Naive thymus-derived CD8-positive, alpha-beta T cell (primary cell): ENCODE measurements around the gene PCK2. TPM values are rescaled to one million over a fixed set of nuclear protein-coding genes. Genes with fewer than 3 reads are reported as not detected.
A peak's percentile ranks its signal among the peaks of the same experiment; 100 is the strongest.
"Not testable (repeated sequence)": the region's sequence is repeated elsewhere in the genome, so short reads cannot be mapped to it uniquely, and the experiment has no call there.

Experiments used
- ATAC-seq, 2 donors: fragments of 150-1000 bp; cut with Tn5 transposase in 1 of 2; sonication (Bioruptor Pico), chemical (Tn5 transposase) in 1 of 2; 1 replicate in 1 of 2; 2 replicates in 1 of 2; pipeline ENCODE4 v1.10.0; 2021; ENCODE audit warnings: mild to moderate bottlenecking in 2 of 2, moderate library complexity in 2 of 2
- POLR2A ChIA-PET: fragments of 350-600 bp; sonication (Branson Sonifier 250); formaldehyde crosslinking; loops from one replicate; lab custom pipeline; 2021; ENCODE audit warnings: antibody characterized with exemption; lab: Charles Lee
- DNase-seq, 10 donors: peaks; one replicate each; pipeline versions ENCODE4 v3.0.0 to v3.0.0-alpha.2; 2020 to 2022
- H3K27ac Mint-ChIP-seq, 10 donors: one replicate each; pipeline ENCODE4 v1.8.0; 2020 to 2022; ENCODE audit warnings: mild to moderate bottlenecking in 10 of 10, mixed read lengths in 10 of 10, moderate library complexity in 4 of 10, inconsistent platforms in 1 of 10
- H3K27me3 Mint-ChIP-seq, 5 donors: one replicate each; pipeline ENCODE4 v1.8.0; 2021 to 2022; ENCODE audit warnings: mixed read lengths in 5 of 5
- H3K36me3 Mint-ChIP-seq, 3 donors: one replicate each; pipeline ENCODE4 v1.8.0; 2020 to 2022; ENCODE audit warnings: mixed read lengths in 3 of 3, mild to moderate bottlenecking in 2 of 3, inconsistent platforms in 1 of 3
- H3K4me1 Mint-ChIP-seq, 4 donors: one replicate each; pipeline ENCODE4 v1.8.0; 2021 to 2022; ENCODE audit warnings: mixed read lengths in 4 of 4
- H3K4me3 Mint-ChIP-seq, 10 donors: one replicate each; pipeline ENCODE4 v1.8.0; 2020 to 2022; ENCODE audit warnings: mild to moderate bottlenecking in 10 of 10, mixed read lengths in 10 of 10, moderate library complexity in 6 of 10, inconsistent platforms in 1 of 10
- H3K9me3 Mint-ChIP-seq, 9 donors: one replicate each; pipeline ENCODE4 v1.8.0; 2020 to 2022; ENCODE audit warnings: mixed read lengths in 9 of 9, mild to moderate bottlenecking in 3 of 9, inconsistent platforms in 1 of 9, moderate library complexity in 1 of 9
- polyA plus RNA-seq, 3 donors: library from polyadenylated mRNA; unstranded; fragments of 300-500 nt; fragmentation: Illumina TruSeq; gene quantifications; one replicate each; pipeline ENCODE4 v1.2.3, GENCODE V29; 2021
- total RNA-seq, 8 experiments: library from RNA in 2 of 8; stranded (reverse) in 2 of 8; gene quantifications; one replicate each; pipeline ENCODE4 v1.2.3 and lab custom pipeline; 2021 to 2026

PCK2 gene
- 10 to 100 TPM; 16.5 to 17.4 TPM for total RNA-seq
- polyA plus RNA-seq = 10 to 100 TPM in 2 of 3 donors, 1 to 10 TPM in 1; 8.6 to 11.6 (median 11.3) TPM
- total RNA-seq (lab: John Stamatoyannopoulos, UW) = 7.9 to 86.3 (median 13.7) reads per million in 6 experiments

DNA sequence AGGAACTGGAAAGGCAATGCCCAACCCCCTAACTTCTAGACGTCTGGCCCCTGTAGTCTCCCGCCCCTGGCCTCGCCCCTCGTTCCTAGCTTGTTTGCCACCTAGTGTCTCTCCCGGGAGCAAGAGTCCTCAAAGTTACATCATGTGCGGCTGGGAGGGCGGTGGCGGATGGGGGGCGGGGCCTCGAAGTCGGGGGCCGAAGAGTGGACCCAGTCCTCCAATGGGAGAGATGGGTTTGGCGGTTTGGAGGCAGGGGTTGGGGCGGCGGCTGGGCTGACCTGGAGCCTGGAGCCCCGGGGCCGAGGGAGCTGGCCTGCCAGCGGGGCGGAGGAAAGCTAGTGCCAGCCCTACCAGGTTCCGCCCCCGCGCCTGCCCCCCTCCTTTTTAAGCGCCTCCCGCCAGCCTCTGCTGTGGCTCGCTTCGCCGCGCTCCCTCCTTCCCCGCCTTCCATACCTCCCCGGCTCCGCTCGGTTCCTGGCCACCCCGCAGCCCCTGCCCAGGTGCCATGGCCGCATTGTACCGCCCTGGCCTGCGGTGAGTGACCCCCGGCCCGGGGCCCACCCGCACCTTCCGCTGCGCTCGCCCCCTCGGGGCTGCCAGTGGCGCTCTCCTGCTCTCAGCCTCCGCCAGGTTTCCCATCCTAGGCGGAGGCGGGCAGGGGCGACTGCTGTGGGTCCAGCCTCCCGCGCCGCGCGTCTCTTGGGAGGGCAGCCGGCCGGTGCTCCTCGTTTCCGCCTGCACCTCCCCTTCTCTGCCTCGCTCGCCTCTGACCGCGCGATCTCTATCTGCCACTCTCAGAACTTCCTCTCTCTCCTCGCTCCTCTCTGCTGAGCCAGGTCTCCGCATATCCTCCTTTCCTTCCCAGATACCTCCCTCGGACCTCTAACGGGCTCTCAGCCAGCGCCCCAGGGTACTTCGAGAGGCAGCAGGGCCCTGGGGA lies at the start of gene PCK2:
PCK2 (plus strand) TSS at position 411 of the 940 bp plus-strand sequence; CDS start at position 506, 95 bp downstream.
- peak within 1 kb of the TSS; percentile 93 to 99 (median 97) for H3K27ac Mint-ChIP-seq
- H3K4me3 Mint-ChIP-seq = peak within 1 kb of the TSS; percentile 95 to 99 (median 98)
- POLR2A ChIA-PET = interaction anchor here (0.6 to 6.1 kb wide), 21 partner anchors 11 to 336 kb away, joined by 3 to 50 read pairs (median 4); partner anchors contain the start of genes CARMIL3, DCAF11, IRF9 and KHNYN
- H3K4me1 Mint-ChIP-seq = peaks cover 29 to 40% (median 34%) of the 10 kb centered on the region in 4 donors
- H3K36me3 Mint-ChIP-seq = peaks cover 0 to 9% (median 0%) of the 10 kb centered on the region in 3 donors
- no peaks in the 10 kb centered on the region for H3K9me3 Mint-ChIP-seq
- DNase-seq (peak; percentile 40 to 78 (median 62)), ATAC-seq (peak; percentile 78 to 83)
- no peaks in the 10 kb centered on the region for H3K27me3 Mint-ChIP-seq

DNA sequence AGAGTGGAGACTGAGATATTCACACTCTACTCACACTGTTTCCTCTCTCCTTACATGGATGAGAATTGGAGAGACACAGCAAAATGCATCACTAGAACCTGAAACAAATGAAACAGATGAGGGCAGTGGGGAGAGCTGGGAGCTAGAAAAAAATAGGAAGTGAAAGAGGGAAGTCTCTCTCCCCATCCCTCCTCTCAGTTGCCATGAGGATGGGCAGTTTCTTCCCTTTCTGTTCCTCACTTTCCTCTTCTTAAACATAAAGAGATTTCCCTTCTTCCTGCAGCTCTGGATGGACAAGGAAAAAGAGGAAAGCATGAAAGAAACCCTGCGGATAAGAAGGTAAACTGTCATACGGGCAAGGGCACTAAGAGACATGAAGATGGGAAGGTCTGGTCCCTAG lies 45.1 kb upstream of the PCK2 start:
- POLR2A ChIA-PET, DNase-seq, H3K36me3 Mint-ChIP-seq, H3K9me3 Mint-ChIP-seq, ATAC-seq, H3K27ac Mint-ChIP-seq, H3K4me3 Mint-ChIP-seq: not testable (repeated sequence)
- Mint-ChIP-seq H3K27me3 (peaks cover 11 to 15% (median 15%) of the 10 kb centered on the region in 5 donors), H3K4me1 (peaks cover 9 to 43% (median 37%) of the 10 kb centered on the region in 4 donors)

DNA sequence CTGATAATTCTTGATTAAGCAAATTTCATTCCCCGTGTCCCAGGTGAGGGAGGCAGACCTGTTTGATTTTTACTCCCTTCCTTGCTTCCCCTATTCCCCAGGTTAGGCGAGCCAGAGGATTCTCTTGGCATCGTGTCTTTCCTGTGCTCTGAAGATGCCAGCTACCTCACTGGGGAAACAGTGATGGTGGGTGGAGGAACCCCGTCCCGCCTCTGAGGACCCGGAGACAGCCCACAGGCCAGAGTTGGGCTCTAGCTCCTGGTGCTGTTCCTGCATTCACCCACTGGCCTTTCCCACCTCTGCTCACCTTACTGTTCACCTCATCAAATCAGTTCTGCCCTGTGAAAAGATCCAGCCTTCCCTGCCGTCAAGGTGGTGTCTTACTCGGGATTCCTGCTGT lies 43.4 kb upstream of the PCK2 start:
- H3K9me3 Mint-ChIP-seq, ATAC-seq, H3K36me3 Mint-ChIP-seq, DNase-seq: not testable (repeated sequence)
- Mint-ChIP-seq H3K27me3 (peaks cover 12 to 31% (median 15%) of the 10 kb centered on the region in 5 donors), H3K4me3 (peak overlapping the region; percentile 73 to 90 (median 84)), H3K4me1 (peaks cover 9 to 34% (median 25%) of the 10 kb centered on the region in 4 donors), H3K27ac (peak overlapping the region in 4 of 10 donors; percentile 31 to 82 (median 48))
- POLR2A ChIA-PET = interaction anchor here (1.5 to 2.8 kb wide), 2 partner anchors 30 to 64 kb away, joined by 8 to 10 read pairs; partner anchors contain the start of genes DCAF11 and NRL

DNA sequence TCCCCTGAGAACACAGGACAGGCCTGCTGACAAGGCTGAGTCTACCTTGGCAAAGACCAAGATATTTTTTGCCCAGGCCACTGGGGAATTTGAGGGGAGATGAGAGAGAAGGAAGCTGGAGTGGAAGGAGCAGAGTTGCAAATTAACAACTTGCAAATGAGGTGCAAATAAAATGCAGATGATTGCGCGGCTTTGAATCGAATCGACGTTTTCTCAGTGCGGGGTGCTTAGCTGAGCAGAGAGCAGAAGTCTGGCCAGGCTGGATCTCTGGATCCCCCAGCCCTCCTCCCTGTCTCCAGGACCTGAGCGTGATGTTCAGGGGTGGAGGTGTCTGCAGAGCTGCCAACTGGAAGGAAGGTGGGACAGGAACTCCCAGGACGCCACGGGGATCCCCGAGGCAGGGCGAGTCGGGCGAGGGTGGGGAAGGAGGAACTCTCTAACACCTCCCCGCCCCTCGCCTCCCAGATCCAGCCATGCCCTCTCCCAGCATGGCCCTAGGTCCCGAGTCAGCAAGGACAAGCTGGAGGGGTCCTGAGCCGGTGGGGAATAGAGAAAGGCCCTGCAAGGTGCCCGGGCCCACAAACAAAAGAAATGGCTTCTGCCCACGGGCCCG lies 42.8 kb upstream of the PCK2 start:
- H3K36me3 Mint-ChIP-seq = no peaks in the 10 kb centered on the region
- H3K27ac Mint-ChIP-seq = peak overlapping the region in 8 of 10 donors; percentile 7 to 89 (median 48)
- peak overlapping the region; percentile 73 to 90 (median 84) for H3K4me3 Mint-ChIP-seq
- peaks cover 12 to 31% (median 15%) of the 10 kb centered on the region in 5 donors for H3K27me3 Mint-ChIP-seq
- peaks cover 9 to 33% (median 21%) of the 10 kb centered on the region in 4 donors for H3K4me1 Mint-ChIP-seq
- ATAC-seq (peak in 1 of 2 donors; percentile 13), DNase-seq (peak in 3 of 10 donors; percentile 3 to 17 (median 7))
- POLR2A ChIA-PET = interaction anchor here (0.6 to 2.8 kb wide), 6 partner anchors 30 to 1040 kb away, joined by 3 to 10 read pairs (median 6); partner anchors contain the start of genes DCAF11, IPO4, NRL and PCK2
- H3K9me3 Mint-ChIP-seq = no peaks in the 10 kb centered on the region

DNA sequence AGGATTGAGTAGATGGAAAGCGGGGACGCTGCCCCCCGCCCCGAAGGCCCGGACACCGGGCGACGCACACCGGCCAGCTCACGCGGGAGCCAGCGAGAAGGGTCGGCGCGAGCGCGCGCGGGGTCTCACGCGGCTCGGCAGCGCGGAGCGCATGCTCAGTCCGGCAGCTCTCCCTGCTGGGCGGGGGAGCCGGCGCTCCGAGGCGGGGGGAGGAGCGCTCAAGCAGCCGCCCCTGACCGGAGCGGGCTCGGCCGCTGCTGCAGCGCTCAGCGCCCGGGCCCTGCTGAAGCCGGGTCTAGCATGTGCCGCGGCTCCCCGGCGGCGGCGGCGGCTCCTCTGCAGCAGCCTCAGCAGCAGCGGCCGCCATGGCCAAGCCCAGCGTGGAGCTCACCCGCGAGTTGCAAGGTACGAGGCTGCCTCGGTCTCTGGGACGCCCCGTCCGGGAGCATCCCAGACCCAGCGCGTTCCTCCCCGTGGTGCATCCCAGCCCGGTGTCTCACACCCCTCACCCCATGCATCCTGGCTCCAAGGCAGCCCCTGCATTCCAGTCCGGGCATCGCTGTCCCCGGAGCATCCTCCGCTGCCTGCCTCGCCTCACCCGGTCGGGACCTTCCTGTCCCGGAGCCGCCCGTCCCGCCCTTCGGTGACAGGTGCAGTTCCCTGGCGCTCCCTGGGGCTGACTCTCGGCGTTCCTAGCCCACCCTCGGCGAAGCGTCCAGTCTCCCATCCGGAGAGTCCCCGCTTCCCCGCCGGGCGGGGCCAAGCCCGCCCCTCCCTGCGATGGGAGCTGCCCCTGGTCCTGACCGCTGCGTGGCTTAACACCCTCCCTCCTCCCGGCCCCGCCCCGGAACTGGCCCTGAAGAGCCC lies 42.1 kb upstream of the PCK2 start, which contains the start of gene CARMIL3:
CARMIL3 (plus strand) TSS at position 221 of the 867 bp plus-strand sequence; CDS start at position 366, 145 bp downstream.
- POLR2A ChIA-PET = interaction anchor here (0.6 to 2.8 kb wide), 7 partner anchors 29 to 1041 kb away, joined by 3 to 10 read pairs (median 8); partner anchors contain the start of genes DCAF11, IPO4, NRL and PCK2
- DNase-seq (peak in 9 of 10 donors; percentile 27 to 66 (median 55)), ATAC-seq (peak; percentile 79 to 89)
- Mint-ChIP-seq H3K27ac (peak within 1 kb of the TSS in 9 of 10 donors; percentile 7 to 89 (median 56)), H3K4me1 (peaks cover 9 to 33% (median 18%) of the 10 kb centered on the region in 4 donors), H3K4me3 (peak within 1 kb of the TSS; percentile 73 to 90 (median 85)), H3K9me3 (no peaks in the 10 kb centered on the region), H3K27me3 (peaks cover 11 to 31% (median 15%) of the 10 kb centered on the region in 5 donors), H3K36me3 (no peaks in the 10 kb centered on the region)

DNA sequence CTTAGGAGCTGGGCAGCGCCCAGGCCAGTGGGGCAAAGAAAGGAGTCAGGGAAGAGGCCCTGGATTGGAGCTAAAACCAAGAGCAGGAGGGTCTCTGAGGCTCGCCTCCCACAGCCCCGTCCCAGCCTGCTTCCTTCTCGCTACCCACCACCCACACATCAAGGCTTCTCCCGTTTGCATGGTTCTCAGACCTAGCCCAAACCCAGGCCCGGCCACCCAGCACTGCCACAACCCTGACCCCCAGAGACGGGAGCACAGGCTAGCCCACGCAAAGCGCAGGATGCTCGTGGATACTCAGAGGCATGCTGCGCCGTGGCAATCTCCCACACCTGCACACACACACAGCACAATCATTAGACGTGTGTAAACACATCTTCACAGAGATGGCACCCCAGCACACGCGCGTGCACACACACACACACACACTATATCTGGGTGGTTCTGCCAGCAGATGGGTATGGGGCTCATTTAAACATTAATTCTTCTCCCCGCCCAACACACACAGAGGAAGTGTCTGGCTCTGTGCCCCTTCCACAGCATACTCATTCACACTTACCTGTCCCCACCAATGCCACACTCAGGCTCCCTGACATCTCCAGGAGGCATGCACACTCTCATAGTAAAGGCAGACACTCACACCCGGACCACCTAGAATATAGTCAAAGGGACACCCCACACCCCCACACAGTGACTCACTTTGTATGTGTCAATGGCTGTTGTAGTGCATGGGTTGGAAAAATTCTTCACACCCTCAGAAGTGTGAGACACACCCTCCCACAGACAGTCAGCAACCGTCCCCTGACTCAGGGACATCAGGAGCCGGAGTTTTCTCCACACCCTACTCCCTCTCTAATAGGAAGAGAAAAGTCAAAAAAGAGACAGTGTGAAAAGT lies 41.2 kb upstream of the PCK2 start:
- ATAC-seq (no peak), DNase-seq (no peak)
- Mint-ChIP-seq H3K4me3 (peak overlapping the region; percentile 65 to 89 (median 80)), H3K36me3 (no peaks in the 10 kb centered on the region), H3K4me1 (peaks cover 9 to 33% (median 18%) of the 10 kb centered on the region in 4 donors), H3K27ac (peak overlapping the region in 6 of 10 donors; percentile 14 to 77 (median 34)), H3K27me3 (peaks cover 11 to 31% (median 15%) of the 10 kb centered on the region in 5 donors), H3K9me3 (no peaks in the 10 kb centered on the region)
- POLR2A ChIA-PET = interaction anchor here (0.8 to 1.7 kb wide), 3 partner anchors 28 to 56 kb away, joined by 4 to 10 read pairs (median 8); partner anchors contain the start of gene PCK2

DNA sequence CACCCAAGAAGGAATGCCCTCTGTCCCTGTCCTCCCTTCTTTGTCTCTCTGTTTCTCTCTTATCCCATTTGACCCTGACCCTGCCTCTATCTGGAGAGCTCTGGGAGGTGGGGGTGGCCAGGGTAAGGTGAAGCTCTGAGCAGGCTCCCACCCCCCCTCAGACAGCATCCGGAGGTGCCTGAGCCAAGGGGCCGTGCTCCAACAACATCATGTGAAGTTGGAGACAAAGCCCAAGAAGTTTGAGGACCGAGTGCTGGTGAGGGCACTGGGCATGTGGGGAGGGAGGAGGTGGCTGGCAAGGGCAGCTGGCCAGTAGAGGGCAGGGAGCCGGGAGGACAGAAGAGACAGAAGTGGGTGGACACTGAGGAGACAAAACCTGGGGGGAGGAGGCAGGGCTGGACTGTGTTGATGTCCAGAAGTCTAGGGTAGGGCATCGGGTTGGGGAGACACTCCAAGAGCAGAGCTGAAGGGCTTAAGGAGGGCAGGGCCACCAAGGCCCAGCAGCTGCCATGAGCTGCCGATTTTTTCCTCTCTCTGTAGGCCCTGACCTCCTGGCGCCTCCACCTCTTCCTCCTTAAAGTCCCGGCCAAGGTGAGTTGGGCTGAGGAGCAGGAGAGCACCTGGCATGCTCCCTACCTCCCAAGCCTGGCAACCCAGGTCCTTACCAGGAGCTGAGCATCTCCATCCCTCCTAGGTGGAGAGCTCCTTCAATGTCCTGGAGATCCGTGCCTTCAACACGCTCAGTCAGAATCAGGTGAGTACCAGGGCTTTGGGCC lies 40.4 kb upstream of the PCK2 start:
- Mint-ChIP-seq H3K9me3 (no peaks in the 10 kb centered on the region), H3K27ac (peak overlapping the region in 3 of 10 donors; percentile 20 to 65 (median 46)), H3K27me3 (peaks cover 11 to 31% (median 15%) of the 10 kb centered on the region in 5 donors), H3K4me3 (peak overlapping the region; percentile 65 to 89 (median 80)), H3K36me3 (no peaks in the 10 kb centered on the region), H3K4me1 (peaks cover 12 to 28% (median 20%) of the 10 kb centered on the region in 4 donors)
- POLR2A ChIA-PET = interaction anchor here (0.8 to 1.1 kb wide), 2 partner anchors 40 to 247 kb away, joined by 3 read pairs; partner anchors contain the start of gene PCK2
- ATAC-seq (no peak), DNase-seq (no peak)

DNA sequence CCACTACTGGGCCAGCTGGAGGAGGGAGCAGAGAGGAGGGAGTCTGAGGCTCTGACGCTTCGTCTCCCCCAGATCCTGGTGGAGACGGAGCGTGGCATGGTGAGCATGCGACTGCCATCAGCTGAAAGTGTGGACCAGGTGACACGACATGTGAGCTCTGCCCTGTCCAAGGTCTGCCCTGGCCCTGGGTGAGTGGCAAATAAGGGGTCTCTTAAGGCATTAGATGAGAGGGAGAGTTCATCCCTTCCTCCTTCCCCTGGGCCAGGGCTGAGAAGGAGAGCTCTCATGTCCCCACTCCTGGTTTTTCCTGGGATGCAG lies 39.8 kb upstream of the PCK2 start:
- peak overlapping the region in 1 of 10 donors; percentile 65 for H3K27ac Mint-ChIP-seq
- no peaks in the 10 kb centered on the region for H3K9me3 Mint-ChIP-seq
- ATAC-seq (no peak), DNase-seq (no peak)
- peaks cover 13 to 25% (median 20%) of the 10 kb centered on the region in 4 donors for H3K4me1 Mint-ChIP-seq
- POLR2A ChIA-PET = interaction anchor here (0.8 to 1.1 kb wide), 2 partner anchors 40 to 246 kb away, joined by 3 read pairs; partner anchors contain the start of gene PCK2
- H3K4me3 Mint-ChIP-seq = no peak overlapping the region
- H3K36me3 Mint-ChIP-seq = no peaks in the 10 kb centered on the region
- peaks cover 10 to 31% (median 15%) of the 10 kb centered on the region in 5 donors for H3K27me3 Mint-ChIP-seq

DNA sequence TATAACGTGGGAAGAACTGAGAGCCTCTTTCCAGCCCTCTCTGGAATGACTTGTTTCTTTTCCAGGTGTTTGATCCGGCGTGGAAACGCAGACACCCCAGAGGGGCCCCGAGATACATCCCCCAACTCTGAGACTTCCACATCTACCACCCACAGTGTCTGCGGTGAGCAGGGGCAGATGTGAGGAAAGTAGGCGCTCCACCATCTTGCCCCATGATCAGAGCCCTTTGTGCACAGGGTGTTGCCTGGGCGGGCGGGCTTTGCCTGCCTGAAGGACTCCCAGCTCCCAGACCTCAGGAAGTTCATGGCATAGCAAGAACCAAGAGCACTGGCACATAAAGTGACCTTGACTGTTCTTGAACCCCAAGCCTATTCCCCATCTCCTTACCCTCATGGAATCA lies 39.5 kb upstream of the PCK2 start:
- no peaks in the 10 kb centered on the region for H3K36me3 Mint-ChIP-seq
- peaks cover 13 to 25% (median 19%) of the 10 kb centered on the region in 4 donors for H3K4me1 Mint-ChIP-seq
- no peaks in the 10 kb centered on the region for H3K9me3 Mint-ChIP-seq
- H3K4me3 Mint-ChIP-seq = no peak overlapping the region
- no peak for DNase-seq
- no peak overlapping the region for H3K27ac Mint-ChIP-seq
- H3K27me3 Mint-ChIP-seq = peaks cover 10 to 31% (median 15%) of the 10 kb centered on the region in 5 donors
- POLR2A ChIA-PET = interaction anchor here (1.1 kb wide), 1 partner anchor 39 kb away, joined by 3 read pairs; the partner anchor contains the start of gene PCK2
- ATAC-seq = no peak
